DMS153 treated with DMSO at 0.1 percent for 48 hours (cell line): ENCODE results near the gene GM2A.

Experiments used
- DNase-seq: peaks from one replicate; lab custom pipeline; 2025; ENCODE audit not compliant: unreplicated experiment; lab: John Stamatoyannopoulos, UW

GM2A gene

GRCh38 chr5:151252762-151253604 is at the start of gene GM2A:
Gene GM2A, plus strand, starts transcription at chr5:151253185. Its CDS starts 32 bp downstream, at chr5:151253217.
- peak; percentile 79 for DNase-seq

DNA sequence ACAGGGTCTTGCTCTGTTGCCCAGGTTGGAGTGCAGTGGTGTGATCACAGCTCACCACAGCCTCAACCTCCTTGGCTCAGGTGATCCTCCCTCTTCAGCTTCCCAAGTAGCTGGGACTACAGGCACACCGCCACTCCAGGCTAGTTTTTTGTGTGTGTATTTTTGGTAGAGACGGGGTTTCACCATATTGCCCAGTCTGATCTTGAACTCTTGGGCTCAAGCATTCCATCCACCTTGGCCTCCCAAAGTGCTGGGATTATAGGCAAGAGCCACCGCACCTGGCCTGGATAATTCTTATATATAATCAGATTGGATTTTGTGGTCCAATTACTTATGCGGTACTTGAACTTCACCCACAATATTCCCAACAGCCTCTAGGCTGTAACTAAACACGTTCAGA is 48.9 kb upstream of the GM2A start:
- no peak for DNase-seq

DNA sequence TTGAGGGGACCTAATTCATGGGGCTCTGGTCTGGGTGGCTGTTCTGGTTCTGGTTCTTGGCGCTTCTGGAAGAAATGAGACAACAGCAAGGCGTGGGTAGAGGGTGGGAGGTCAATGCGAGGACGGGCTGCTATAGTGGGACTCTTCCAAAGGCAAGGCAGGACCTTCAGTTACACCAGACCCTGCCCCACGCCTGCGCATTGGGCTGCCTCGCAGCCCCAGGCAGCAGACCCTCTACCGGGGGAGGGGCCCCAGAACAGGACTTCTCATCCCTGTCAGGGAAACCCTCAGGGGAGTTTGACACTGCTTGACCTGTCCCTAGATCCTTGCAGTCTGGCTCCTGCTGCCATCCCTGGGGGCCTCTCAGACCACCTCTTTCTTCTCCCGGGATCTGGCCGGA is 47.6 kb upstream of the GM2A start:
- DNase-seq: no peak

DNA sequence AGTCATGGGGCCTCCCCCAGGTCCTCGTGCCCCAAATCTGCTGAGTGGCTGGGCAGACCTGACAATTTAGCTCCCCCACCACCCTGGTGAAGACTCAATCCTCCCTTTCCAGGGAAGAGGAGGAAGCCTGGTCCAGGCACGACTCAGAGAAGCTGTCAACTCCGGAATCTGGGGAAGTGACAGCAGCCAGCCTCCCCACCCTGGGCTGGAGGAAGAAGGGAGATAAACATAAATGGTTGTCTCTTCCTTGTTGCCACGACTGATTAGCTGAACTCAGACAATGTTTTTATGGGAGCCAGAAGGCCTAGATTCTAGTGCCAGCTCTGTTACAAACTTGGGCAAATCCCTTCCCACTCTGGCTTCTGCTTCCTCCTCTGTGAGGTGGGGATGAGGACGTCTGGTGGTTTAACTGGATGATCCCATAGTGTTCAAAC is 44.5 kb upstream of the GM2A start:
- DNase-seq: no peak

- DNase-seq: no peak
These were observed 40.6 kb upstream of the GM2A start for GRCh38 chr5:151212406-151212798.

GRCh38 chr5:151213803-151214613 is 39.0 kb upstream of the GM2A start:
- no peak for DNase-seq

DNA sequence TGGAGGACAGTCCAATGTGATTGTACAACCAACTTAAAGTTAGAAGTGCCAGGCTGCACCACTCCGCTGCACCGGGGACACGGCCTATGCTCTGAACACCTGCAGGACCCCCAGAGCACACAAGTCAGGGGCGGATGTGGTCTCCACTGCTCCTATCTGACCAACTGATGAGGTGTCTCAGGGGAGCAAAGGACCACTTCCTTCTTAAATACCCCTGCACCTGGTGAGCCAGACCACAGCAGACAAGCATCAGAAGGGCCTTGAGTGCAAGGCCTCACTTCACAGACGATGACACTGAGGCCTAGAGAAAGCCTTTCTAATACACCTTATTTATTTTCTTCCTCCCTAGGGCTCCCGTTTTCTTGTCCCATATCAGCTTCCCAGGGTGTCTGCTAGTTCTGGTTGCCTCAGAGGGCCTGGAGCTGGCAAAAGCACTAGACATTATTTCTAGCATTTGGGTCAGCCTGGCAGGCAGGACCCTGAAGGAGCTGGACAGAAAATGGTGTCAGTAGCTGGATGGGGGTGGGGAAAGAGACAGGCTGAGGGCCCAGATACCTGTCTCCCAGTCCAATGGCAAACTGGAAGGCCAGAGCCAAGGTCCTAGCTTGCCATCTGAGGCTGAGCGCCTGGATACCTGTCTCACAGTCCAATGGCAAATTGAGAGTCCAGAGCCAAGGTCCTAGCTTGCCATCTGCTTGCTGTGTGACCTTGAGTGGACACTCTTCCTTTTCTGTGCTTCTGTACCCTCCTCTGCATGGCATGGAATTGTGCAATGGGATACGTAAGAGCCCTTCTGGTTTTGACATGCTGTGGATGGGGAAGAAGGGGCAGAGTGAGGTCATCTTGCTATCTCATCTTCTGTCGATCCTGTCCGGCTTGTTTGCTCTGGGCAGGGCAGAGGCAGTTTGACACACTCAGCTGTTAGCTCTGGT is 38.1 kb upstream of the GM2A start:
- no peak for DNase-seq

DNA sequence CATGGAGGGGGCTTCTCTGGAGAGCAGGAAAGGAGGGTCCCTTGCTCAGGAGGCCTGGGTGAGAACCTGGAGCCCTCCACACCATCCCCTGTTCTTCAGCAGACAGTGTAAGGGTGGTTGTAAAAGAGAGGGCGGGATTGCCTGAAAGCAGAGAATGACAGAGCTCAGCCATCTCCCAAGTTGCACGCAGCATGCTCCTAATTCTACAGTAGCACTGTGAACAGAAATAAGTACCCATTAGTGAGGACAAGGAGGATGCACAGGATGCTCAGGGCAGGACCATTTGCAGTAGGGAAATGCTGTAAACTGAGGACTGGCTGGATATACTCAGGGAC is 37.5 kb upstream of the GM2A start:
- no peak for DNase-seq

DNA sequence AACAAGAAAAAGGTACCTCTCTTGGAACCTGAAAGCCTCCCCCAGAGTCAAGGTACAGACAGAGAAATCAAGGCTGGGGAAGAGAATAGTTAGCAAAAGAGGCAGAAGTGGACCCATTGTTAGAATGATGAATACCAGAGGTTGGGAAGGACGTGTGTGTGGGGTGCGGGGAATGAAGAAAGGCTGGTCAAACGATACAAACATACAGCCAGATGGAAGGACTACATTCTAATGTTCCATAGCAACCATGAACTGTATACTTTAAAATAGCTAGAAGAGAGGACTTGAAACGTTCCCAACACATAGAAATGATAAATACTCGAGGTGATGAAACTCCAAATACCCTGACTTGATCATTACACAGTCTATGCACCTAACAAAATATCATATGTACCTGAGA is 36.2 kb upstream of the GM2A start:
- DNase-seq: no peak

- no peak for DNase-seq
These were observed 34.8 kb upstream of the GM2A start for GRCh38 chr5:151218177-151218576.

GRCh38 chr5:151219138-151219537 is 33.8 kb upstream of the GM2A start:
- DNase-seq: no peak

DNA sequence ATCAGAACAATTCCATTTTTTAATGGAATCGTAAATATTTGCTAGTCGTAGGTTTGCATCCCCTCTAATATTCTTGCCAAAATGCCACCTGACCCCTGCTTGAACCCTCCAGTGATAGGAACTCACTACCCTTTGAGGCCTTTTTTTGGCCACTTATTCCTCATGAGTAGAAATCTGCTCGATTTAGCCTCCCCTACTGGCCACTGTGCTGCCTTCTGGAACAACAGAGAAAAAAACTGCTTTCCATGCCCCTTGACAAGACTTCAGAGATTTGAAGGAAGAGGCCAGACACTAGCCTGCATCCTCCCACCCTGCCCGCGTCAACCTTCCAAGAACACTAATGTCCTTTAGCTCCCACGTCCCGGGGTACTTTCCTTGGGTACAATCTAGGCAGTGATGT is 33.2 kb upstream of the GM2A start:
- DNase-seq: no peak

- no peak for DNase-seq
These were observed 31.4 kb upstream of the GM2A start for GRCh38 chr5:151221574-151221973.

GRCh38 chr5:151222054-151222789 is 30.8 kb upstream of the GM2A start:
- DNase-seq: no peak

DNA sequence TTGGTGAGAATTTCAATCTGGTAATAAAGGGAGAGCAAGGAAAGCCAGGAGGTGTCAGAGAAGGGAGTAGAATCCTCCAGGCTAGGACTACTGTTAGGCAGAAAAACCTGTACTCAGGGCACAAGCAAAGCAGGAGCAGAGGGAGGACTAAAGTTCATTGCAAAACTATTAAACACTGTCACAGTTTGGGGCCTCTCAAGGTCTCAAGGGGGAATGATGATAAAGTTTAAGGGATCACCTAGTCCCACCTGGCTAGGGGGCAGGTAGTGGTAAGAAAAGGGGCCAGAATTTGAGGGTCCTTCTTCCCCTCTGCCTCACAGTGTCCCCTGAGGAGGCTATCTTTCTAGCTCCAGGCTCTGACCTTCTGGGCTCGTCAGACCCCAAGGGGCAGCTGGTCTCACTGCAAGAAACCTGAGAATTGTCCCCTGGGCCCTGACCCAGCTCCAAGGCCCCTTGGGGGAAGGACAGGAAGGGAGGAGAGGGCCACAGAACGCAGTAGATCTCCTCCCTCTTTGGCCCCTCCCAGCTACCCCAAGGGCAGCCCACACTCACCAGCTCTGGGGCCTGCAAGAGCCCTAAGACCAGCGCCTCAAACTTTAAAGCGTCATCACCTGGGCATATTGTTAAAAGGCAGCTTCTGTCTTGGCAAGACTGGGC is 30.1 kb upstream of the GM2A start:
- DNase-seq: no peak

DNA sequence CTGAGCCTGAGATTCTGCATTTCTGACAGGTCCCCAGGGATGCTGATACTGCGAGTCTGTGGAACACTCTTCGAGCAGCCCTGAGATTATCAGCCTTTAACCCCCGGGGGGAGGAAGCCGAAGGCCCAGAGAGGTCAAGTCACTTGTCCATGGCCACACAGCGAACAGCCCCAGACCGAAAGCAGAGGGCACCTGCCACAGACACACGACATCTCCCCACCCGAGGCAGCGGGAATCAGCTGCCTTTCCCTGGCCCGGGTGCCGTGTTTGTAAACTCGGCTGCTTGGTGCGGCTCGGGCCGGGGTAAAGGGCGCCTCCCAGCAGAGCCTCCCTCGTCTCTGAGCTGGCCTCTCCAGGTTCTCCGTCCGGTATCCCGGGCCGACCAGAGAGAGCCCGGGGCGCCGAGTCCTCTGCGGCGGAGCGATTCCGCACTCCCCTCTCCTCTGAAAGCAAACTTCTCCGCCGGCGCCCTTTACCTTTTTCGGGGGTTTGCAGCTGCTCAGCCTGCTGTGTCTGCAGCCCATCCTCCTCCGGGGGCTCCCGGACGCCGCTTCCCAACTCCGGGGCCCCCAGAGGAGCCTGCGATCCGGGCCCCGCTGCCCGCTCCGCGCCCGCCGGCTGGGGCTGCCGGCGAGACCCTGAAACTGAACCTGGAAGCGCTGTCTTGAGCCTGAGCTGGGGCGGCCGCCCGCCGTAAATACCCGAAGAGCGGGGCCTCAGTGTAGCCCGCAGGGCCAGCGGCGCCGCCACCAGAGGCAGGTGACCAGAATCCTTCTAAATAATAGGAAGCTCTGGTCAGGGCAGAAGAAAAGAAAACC is 29.3 kb upstream of the GM2A start, which contains the start of gene CCDC69:
Gene CCDC69, minus strand, starts transcription at position 646 of the 818 bp plus-strand sequence. Its CDS starts 122 bp downstream, at position 524.
- peak; percentile 25 for DNase-seq

DNA sequence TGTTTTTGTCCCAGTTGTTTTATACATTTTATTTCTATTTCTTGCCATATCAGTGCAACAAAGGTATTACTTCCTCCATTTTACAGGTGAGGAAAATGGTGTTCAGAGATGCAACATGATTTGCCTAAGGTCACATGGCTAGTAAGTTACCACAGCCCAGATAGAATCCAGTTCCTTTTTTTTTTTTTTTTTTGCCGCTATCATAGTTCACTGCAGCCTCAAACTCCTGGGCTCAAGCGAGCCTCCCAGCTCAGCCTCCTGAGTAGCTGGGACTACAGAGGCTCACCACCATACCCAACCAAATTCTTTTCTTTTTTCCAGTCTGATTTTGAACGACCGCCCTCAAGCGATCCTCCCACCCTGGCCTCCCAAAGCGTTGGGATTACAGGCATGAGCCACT is 28.6 kb upstream of the GM2A start:
- no peak for DNase-seq

DNA sequence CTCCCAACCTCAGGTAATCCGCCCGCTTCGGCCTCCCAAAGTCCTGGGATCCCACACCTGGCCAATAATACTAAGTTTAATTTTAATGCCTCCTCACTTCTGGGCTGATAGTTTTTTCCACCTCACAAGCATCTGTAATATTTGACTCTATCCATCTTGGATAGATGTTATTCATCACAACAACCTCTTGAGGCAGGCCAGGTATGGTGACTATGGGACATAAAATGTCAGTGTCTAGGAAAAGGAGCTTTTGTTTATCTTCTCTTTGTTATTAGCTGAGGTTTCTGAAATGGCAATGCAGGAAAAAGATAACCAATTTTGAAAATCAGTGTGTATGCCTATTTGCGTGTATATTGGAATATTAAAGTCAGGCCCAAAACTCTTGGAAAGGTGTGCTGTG is 27.9 kb upstream of the GM2A start:
- no peak for DNase-seq

DNA sequence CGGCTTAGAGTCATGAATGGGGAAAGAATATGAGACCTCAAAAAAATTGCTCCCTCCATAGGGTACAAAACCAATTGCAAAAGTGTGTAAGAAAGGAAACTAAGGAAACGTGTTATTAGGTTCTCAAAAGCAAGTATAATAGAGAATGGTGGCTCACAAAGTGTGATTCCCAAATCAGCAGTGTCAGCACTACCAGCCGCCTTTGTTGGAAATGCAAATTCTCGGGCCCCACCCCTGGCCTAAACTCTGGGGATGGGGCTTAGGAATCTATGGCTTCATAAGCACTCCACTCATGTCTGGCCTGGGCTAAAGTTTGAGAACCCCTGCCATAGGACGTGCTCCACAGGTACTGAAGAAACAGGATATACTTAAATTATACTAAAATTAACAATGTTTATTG is 27.5 kb upstream of the GM2A start:
- no peak for DNase-seq
